ENCODE data around the gene CBX6. TPM values are rescaled to one million over a fixed set of nuclear protein-coding genes. Genes with fewer than 3 reads are reported as not detected.
A peak's percentile ranks its signal among the peaks of the same experiment; 100 is the strongest.

CBX6 gene
- total RNA-seq, 1 donor from 2014 or later, result 61.6 TPM

DNA sequence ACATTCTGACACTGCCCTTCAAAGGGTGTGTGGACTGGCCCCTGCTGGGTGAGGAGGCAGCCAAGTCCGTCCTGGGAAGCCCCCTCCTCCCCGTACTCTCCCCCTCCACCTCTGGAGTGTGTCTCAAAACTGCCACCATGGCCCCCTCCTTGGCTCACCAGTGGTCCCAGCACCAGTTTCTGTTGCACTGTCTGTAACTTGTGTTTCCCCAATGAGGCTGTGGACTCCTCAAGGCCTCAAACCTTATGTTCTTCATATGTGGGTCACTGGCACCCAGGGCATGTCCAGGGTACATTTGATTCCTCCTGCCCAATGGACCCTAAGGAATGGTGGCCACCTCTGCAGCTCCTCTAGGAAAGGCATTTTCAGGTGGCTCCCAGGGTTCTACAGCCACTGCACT, 21.6 kb downstream of the CBX6 start:
- no peak overlapping the region for H3K4me3 ChIP-seq
- no peak for ATAC-seq
- no peaks in the 10 kb centered on the region for H3K36me3 ChIP-seq
- H3K4me1 ChIP-seq, result no peaks in the 10 kb centered on the region
- no peak overlapping the region for H3K27ac ChIP-seq
- no peaks in the 10 kb centered on the region for H3K9me3 ChIP-seq
- TF ChIP-seq, protein P1, sequence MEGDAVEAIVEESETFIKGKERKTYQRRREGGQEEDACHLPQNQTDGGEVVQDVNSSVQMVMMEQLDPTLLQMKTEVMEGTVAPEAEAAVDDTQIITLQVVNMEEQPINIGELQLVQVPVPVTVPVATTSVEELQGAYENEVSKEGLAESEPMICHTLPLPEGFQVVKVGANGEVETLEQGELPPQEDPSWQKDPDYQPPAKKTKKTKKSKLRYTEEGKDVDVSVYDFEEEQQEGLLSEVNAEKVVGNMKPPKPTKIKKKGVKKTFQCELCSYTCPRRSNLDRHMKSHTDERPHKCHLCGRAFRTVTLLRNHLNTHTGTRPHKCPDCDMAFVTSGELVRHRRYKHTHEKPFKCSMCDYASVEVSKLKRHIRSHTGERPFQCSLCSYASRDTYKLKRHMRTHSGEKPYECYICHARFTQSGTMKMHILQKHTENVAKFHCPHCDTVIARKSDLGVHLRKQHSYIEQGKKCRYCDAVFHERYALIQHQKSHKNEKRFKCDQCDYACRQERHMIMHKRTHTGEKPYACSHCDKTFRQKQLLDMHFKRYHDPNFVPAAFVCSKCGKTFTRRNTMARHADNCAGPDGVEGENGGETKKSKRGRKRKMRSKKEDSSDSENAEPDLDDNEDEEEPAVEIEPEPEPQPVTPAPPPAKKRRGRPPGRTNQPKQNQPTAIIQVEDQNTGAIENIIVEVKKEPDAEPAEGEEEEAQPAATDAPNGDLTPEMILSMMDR (IDR thresholded peaks at IDR 0.05), result no peak
- no peak for DNase-seq
- intact Hi-C loops (cut with DNase I), result no loop called here
- no peaks in the 10 kb centered on the region for H3K27me3 ChIP-seq

DNA sequence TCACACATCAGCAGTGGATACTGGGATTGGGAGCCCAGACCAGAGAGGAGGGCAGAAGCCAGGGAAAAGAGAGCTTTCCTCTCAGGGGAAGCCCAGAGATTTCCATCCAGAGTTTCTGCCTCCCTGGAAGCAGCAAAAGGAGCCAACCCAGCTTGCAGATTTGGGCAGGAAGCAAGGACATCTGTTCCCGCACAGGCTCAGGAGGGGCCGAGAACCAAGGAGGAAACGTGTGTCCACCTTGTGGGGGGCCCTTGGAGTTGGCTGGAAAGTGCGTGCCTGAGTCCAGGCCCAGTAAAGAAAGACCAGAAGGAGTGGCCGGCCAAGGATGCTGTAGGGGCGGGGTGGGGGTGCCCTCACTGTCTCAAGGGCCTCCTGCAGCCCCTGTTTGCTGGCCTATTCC, 22.2 kb downstream of the CBX6 start:
- Histone ChIP-seq H3K9me3 (no peaks in the 10 kb centered on the region), H3K4me3 (no peak overlapping the region), H3K27ac (no peak overlapping the region), H3K36me3 (no peaks in the 10 kb centered on the region), H3K4me1 (no peaks in the 10 kb centered on the region), H3K27me3 (no peaks in the 10 kb centered on the region)
- ATAC-seq, result no peak
- DNase-seq, result no peak
- intact Hi-C loops (cut with DNase I), result no loop called here
- TF ChIP-seq, protein P1 (IDR thresholded peaks at IDR 0.05), result no peak

DNA sequence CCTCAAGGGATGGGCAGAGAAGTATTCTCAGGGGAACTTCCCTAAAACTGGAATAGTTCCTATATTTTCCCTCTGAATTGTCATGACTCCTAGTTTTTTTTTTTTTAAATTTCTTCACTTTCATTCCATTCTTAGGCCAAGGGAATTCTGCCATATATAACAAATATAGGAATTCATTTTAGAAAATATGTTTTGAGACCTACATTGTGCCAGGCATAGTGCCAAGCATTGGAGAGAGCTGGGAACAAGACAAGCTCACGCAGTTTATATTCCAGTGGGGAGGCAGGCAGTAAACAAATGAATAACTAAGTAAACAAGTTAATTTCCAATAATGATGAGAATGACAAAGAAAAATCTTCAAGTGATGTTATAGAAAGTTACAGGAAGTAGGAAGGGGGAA, 25.6 kb downstream of the CBX6 start:
- Histone ChIP-seq H3K27me3 (peaks cover 18% of the 10 kb centered on the region), H3K27ac (no peak overlapping the region), H3K9me3 (no peaks in the 10 kb centered on the region), H3K4me1 (no peaks in the 10 kb centered on the region), H3K36me3 (no peaks in the 10 kb centered on the region), H3K4me3 (no peak overlapping the region)
- ATAC-seq (no peak), DNase-seq (no peak)
- TF ChIP-seq, protein P1 (IDR thresholded peaks at IDR 0.05), result no peak
- intact Hi-C loops (cut with DNase I), result no loop called here

DNA sequence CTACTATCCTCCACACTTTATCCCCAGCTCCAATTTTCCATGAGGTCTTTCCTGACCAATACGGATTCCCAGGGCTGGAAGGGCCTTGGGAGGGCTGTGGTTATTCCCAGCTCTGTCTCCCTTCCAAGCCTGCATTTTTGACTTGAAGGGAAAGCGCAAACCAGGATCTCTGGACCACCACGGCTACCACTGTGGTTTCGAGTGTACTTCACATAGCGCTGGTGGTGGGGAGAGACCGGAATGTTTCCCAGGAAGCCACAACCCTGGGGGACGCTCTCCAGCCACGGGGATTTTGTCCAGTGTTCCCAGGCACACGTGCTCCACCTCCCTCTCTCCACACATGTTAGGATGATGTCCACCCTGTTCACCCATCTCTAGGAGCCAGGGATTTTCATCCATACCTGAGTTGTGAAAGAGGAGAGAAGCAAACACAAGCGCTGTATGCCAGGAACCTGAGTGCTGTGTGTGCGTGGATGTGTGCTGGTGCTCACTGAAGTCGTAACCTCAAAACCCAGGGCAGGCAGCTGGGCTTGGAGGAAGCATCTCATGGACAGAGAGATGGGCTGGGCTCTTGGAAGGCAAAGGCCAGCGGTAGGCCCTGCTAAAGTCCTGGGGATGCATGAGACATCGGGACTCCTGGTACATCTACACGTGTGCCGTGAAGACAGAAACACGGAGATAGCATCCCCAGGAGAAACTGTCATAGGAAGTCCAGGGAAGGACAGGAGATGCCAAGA, 26.8 kb downstream of the CBX6 start:
- no peaks in the 10 kb centered on the region for H3K4me1 ChIP-seq
- DNase-seq (no peak), ATAC-seq (no peak)
- no peak overlapping the region for H3K27ac ChIP-seq
- TF ChIP-seq, protein P1 (IDR thresholded peaks at IDR 0.05), result no peak
- H3K27me3 ChIP-seq, result peaks cover 24% of the 10 kb centered on the region
- no peak overlapping the region for H3K4me3 ChIP-seq
- intact Hi-C loops (cut with DNase I), result no loop called here
- H3K9me3 ChIP-seq, result no peaks in the 10 kb centered on the region
- H3K36me3 ChIP-seq, result no peaks in the 10 kb centered on the region

DNA sequence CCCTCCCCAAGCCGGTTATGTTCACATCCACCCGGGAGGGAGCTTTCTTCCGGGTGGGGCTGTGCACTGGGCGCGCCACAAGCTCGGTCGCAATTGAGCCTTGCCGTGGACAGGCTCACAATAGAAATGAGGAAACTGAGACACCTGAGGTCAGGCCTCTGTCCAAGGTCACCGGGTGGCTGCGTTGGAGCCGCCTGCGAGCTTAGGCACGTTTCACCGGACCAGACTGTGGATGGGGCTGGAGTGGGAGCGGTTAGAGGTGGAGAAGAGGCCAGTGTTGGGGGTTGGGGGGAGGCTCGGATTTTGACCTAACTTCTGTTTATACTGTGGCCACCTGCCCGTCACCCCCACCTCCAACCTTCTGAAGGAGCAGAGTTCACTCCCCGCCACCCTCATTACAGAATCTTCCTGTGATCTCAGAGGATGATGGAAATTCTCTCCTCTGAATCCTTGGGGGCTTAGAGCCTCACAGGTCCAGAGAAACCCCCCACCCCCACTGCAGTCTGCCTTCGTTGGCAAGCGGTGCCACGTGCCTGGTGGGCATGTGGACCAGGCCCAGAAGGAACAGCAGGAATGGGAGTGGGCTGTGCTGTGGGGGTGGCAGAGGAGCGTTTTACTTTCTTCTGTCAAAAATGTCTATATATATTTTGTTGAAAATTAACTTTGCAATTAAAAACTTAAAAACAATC, 27.6 kb downstream of the CBX6 start:
- DNase-seq (no peak), ATAC-seq (no peak)
- Histone ChIP-seq H3K36me3 (no peaks in the 10 kb centered on the region), H3K9me3 (no peaks in the 10 kb centered on the region), H3K27ac (no peak overlapping the region), H3K4me1 (no peaks in the 10 kb centered on the region), H3K27me3 (peaks cover 24% of the 10 kb centered on the region), H3K4me3 (peak overlapping the region; percentile 28)
- TF ChIP-seq, protein P1 (IDR thresholded peaks at IDR 0.05), result no peak
- intact Hi-C loops (cut with DNase I), result no loop called here

Data from upper lobe of right lung (tissue), 1 donor.